ENCODE data around the gene ASIC4. TPM values are rescaled to one million over a fixed set of nuclear protein-coding genes. Genes with fewer than 3 reads are reported as not detected.
A peak's percentile ranks its signal among the peaks of the same experiment; 100 is the strongest.

ASIC4 gene
- total RNA-seq, 6 experiments from 2014 or later, result 0.05 to 0.19 (median 0.07) TPM; not detected in 3

GRCh38 chr2:219508971-219509779 is 5.1 kb upstream of the ASIC4 start:
- TF ChIP-seq, protein P1, sequence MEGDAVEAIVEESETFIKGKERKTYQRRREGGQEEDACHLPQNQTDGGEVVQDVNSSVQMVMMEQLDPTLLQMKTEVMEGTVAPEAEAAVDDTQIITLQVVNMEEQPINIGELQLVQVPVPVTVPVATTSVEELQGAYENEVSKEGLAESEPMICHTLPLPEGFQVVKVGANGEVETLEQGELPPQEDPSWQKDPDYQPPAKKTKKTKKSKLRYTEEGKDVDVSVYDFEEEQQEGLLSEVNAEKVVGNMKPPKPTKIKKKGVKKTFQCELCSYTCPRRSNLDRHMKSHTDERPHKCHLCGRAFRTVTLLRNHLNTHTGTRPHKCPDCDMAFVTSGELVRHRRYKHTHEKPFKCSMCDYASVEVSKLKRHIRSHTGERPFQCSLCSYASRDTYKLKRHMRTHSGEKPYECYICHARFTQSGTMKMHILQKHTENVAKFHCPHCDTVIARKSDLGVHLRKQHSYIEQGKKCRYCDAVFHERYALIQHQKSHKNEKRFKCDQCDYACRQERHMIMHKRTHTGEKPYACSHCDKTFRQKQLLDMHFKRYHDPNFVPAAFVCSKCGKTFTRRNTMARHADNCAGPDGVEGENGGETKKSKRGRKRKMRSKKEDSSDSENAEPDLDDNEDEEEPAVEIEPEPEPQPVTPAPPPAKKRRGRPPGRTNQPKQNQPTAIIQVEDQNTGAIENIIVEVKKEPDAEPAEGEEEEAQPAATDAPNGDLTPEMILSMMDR (IDR thresholded peaks at IDR 0.05), result no peak
- no peak overlapping the region; the same call in 1 of the 2 replicates for H3K27ac Mint-ChIP-seq

DNA sequence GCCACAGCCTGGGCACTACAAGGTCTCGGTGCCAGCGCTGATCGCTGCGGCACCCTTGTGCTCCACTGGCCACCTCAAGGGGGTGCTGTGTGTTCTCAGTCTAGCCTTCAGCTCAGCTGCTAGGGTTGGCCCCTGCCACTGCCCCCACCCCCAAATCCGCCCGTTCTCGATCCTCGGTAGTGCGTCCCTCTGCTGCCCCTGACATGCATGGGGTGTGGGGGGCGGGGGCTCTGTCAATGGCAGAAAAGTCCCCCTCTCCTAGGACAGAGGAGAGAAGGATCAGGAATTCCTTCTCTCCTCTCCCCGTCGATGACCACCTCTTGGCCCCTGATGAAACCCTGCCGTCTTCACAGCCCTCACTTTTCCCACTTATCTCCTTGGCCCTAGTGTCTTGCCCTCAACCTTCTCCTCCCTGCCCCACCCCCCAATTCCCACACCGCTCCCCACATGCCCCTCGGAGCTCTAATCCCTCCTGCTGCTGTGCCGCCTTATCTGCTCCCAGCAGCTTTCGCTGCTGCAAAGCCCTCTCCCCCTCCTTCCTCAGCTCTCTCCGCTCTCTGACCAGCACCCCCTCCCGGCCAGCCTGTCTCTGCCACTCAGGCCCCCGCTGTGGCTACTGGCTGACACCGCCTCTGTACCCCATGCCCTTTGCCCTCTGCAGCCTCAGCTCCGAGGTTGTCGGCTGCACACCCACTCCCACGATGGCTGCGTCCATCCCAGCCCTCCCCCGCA is 4.3 kb upstream of the ASIC4 start:
- H3K27ac Mint-ChIP-seq, result no peak overlapping the region; the same call in 1 of the 2 replicates
- no peaks in the 10 kb centered on the region for H3K9me3 Mint-ChIP-seq
- peak overlapping the region; percentile 80 for H3K4me3 Mint-ChIP-seq
- DNase-seq, result peak; percentile 29
- peaks cover 29% of the 10 kb centered on the region for H3K27me3 Mint-ChIP-seq (ENCODE audit: insufficient read depth)
- TF ChIP-seq, protein P1 (IDR thresholded peaks at IDR 0.05), result peak; percentile 80
- H3K4me1 Mint-ChIP-seq (ENCODE audit: low read depth), result peaks cover 21% of the 10 kb centered on the region
- H3K36me3 Mint-ChIP-seq (ENCODE audit: low read depth), result no peaks in the 10 kb centered on the region; the same call in 1 of the 2 replicates

More at GRCh38 chr2:219508971-219509779, 5.1 kb upstream of the ASIC4 start:
- no peaks in the 10 kb centered on the region; the same call in 1 of the 2 replicates for H3K36me3 Mint-ChIP-seq (ENCODE audit: low read depth)
- peaks cover 26% of the 10 kb centered on the region for H3K27me3 Mint-ChIP-seq (ENCODE audit: insufficient read depth)
- H3K4me1 Mint-ChIP-seq (ENCODE audit: low read depth), result peaks cover 19% of the 10 kb centered on the region
- no peak for DNase-seq
- peak overlapping the region; percentile 80; the same call in 1 of the 2 replicates for H3K4me3 Mint-ChIP-seq
- no peaks in the 10 kb centered on the region for H3K9me3 Mint-ChIP-seq

DNA sequence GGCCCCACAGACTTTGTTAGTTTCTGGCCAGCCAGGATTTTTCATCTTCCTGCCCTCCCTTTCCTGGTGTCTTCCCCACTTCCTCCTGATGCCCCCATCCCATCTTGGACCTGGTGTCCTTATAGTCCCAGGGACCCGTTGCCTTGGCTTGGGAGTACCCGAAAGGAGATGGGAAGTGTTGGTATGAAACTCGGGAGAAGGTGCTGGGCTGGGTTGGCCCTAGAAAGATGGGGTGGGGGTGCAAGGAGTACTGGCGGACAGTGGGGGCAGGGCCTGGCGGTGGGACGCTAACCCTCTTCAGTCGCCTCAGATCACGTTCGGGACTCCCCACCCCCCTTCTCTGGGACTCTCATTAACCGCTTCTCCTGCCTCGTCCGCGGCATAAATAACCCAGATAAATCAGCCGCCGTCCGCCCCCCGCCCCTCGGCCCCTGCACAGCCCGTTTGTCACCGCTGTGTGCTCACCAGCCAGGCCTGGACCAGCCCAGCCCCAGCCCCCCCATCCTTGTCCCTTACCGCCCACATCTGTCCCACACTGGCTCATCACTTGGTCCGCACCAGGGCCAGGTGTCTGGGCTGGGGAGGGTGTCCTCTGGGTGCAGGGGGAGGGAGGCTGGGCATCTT is 3.7 kb upstream of the ASIC4 start:
- TF ChIP-seq, protein P1 (IDR thresholded peaks at IDR 0.05), result no peak
- H3K9me3 Mint-ChIP-seq, result no peaks in the 10 kb centered on the region
- H3K27ac Mint-ChIP-seq, result no peak overlapping the region
- peaks cover 21% of the 10 kb centered on the region for H3K4me1 Mint-ChIP-seq (ENCODE audit: low read depth)
- DNase-seq, result no peak
- H3K4me3 Mint-ChIP-seq, result peak overlapping the region; percentile 80; the same call in 1 of the 2 replicates
- H3K36me3 Mint-ChIP-seq (ENCODE audit: low read depth), result no peaks in the 10 kb centered on the region; the same call in 1 of the 2 replicates
- H3K27me3 Mint-ChIP-seq (ENCODE audit: insufficient read depth), result peaks cover 33% of the 10 kb centered on the region

DNA sequence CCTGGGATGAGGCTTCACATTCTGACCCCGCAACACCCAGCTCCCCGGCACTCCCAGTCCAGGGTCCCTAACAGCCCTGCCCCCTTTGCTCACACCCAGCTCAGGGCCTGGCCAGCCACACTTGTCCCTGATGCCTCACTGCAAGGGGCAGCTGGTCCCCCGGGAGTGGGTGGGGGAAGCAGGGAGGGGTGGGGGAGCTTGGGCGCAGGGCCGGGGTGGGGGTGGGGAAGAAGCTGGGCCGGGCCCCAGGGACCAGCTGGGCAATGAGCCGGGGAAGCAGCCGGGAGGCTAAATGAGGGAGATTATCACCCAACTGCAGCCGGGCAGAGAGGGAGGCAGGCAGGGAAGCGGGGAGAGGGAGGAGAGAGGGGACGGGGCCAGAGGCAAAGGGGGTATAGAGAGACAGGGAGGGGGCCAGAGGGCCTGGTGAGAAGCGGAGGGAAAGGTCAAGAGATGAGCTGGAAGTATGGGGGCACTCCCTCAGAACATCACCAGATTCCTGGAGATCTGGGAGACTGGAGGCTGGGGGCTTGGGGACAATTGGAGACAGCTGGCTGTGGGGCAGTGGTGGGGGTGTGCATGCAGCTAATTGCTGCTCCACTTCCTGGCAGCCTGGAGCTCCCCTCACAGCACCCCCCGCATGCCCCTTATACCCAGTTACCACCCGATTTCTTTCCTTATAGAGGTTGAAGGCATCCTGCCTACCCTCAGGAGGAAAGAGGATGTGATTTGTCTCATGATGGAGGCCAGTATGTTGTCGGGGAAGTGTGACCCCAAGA is 2.5 kb upstream of the ASIC4 start:
- H3K27me3 Mint-ChIP-seq (ENCODE audit: insufficient read depth), result peaks cover 39% of the 10 kb centered on the region
- DNase-seq, result no peak
- H3K9me3 Mint-ChIP-seq, result no peaks in the 10 kb centered on the region
- H3K4me3 Mint-ChIP-seq, result no peak overlapping the region
- H3K4me1 Mint-ChIP-seq (ENCODE audit: low read depth), result peaks cover 21% of the 10 kb centered on the region
- no peak overlapping the region for H3K27ac Mint-ChIP-seq
- TF ChIP-seq, protein P1 (IDR thresholded peaks at IDR 0.05), result no peak
- no peaks in the 10 kb centered on the region; the same call in 1 of the 2 replicates for H3K36me3 Mint-ChIP-seq (ENCODE audit: low read depth)

All from HFFc6 (cell line).